Panc1 (cell line): ENCODE results near the gene MTFP1. TPM values are rescaled to one million over a fixed set of nuclear protein-coding genes. Genes with fewer than 3 reads are reported as not detected.

Experiments used
- ATAC-seq: fragments of 200-7000 bp; cut with Tn5 transposase; 2 replicates; pipeline ENCODE4 v1.9.1; 2020; ENCODE audit warnings: mild to moderate bottlenecking, moderate library complexity
- BruUV-seq: library from RNA; stranded (reverse); fragments of 400-500 nt; replicated peaks from 2 replicates; lab custom pipeline; 2021; lab: Mats Ljungman, UMichigan
- CTCF ChIA-PET: fragments of 300-600 bp; sonication (Branson Sonifier 250); formaldehyde crosslinking; loops from one replicate; lab custom pipeline; 2022; ENCODE audit warnings: antibody characterized with exemption; lab: Charles Lee
- POLR2A ChIA-PET: fragments of 300-600 bp; sonication (Branson Sonifier 250); formaldehyde crosslinking; loops from one replicate; lab custom pipeline; 2022; ENCODE audit warnings: antibody characterized with exemption; lab: Charles Lee
- DNase-seq: peaks from one replicate; pipeline ENCODE4 v3.0.0-alpha.2; 2010; ENCODE audit warnings: low read depth, low spot score
- H3K27ac ChIP-seq: 2 replicates; pipeline ENCODE4 v1.5.1; 2011; ENCODE audit warnings: mild to moderate bottlenecking, low read length, inconsistent platforms
- H3K27me3 ChIP-seq: fragments of 200-500 bp; sonication (Bioruptor generic); 2 replicates; pipeline ENCODE4 v1.6.0; 2014; ENCODE audit warnings: low read length, inconsistent platforms; ENCODE audit not compliant: control insufficient read depth, insufficient read depth
- H3K36me3 ChIP-seq: fragments of 200-500 bp; sonication (Bioruptor generic); 2 replicates; pipeline ENCODE4 v1.5.1; 2014; ENCODE audit warnings: inconsistent platforms, mild to moderate bottlenecking, low read length, moderate library complexity; ENCODE audit not compliant: control insufficient read depth, insufficient read depth
- H3K4me1 ChIP-seq: 2 replicates; pipeline ENCODE4 v1.5.1; 2011; ENCODE audit warnings: inconsistent platforms, mild to moderate bottlenecking, low read length, moderate library complexity; ENCODE audit not compliant: control insufficient read depth, insufficient read depth
- H3K4me3 ChIP-seq, 2 experiments: 2 replicates each; pipeline ENCODE4 v1.5.1; 2011 to 2012; ENCODE audit warnings: low read depth in 2 of 2, low read length in 2 of 2, mild to moderate bottlenecking in 2 of 2, inconsistent platforms in 1 of 2, moderate library complexity in 1 of 2
- H3K9me3 ChIP-seq: fragments of 200-500 bp; sonication (Bioruptor generic); 2 replicates; pipeline ENCODE4 v1.5.1; 2014; ENCODE audit warnings: low read depth, mild to moderate bottlenecking, inconsistent platforms, low read length, moderate library complexity; ENCODE audit not compliant: control insufficient read depth, insufficient read depth
- CTCF ChIP-seq: fragments of 450-650 bp; IDR thresholded peaks from 2 replicates; pipeline ENCODE4 v1.5.1; 2017; ENCODE audit warnings: mild to moderate bottlenecking
- POLR2AphosphoS5 ChIP-seq: IDR thresholded peaks from 2 replicates; pipeline ENCODE4 v1.6.1; 2012; ENCODE audit warnings: mild to moderate bottlenecking, low read depth, low read length, moderate library complexity
- SIN3A ChIP-seq: IDR thresholded peaks from 2 replicates; pipeline ENCODE4 v1.6.1; 2012; ENCODE audit warnings: low read depth, mild to moderate bottlenecking, low read length, moderate library complexity, borderline replicate concordance; ENCODE audit not compliant: insufficient read depth
- TCF7L2 ChIP-seq: IDR thresholded peaks from 2 replicates; pipeline ENCODE4 v1.6.1; 2011; ENCODE audit warnings: mild to moderate bottlenecking, low read depth, low read length, inconsistent platforms
- in situ Hi-C: cut with HindIII; loops from 2 replicates; pipeline ENCODE4 v1.10.0; 2016; ENCODE audit warnings: low sequenced_read_pairs, low pct_unique_long_range_greater_than_20kb
- intact Hi-C: fragments of 100-400 bp; cut with micrococcal nuclease; formaldehyde crosslinking; loops from one replicate; pipeline ENCODE4 v1.10.0; 2022; ENCODE audit not compliant: unreplicated experiment
- total RNA-seq: library from RNA; stranded (reverse); gene quantifications from one replicate; pipeline ENCODE4 v1.2.1, GENCODE V29; 2021; ENCODE audit not compliant: unreplicated experiment
- TF ChIP-seq, protein P1 (sequence below), 2 experiments: IDR thresholded peaks; 2 replicates each; pipeline ENCODE4 v1.6.1; 2011 to 2012; ENCODE audit warnings: low read depth in 2 of 2, control low read depth in 1 of 2, low read length in 1 of 2, mild to moderate bottlenecking in 1 of 2, moderate library complexity in 1 of 2; ENCODE audit not compliant: insufficient read depth in 1 of 2

MTFP1 gene
- total RNA-seq, 1 experiment from 2014 or later, result 21.5 TPM

DNA sequence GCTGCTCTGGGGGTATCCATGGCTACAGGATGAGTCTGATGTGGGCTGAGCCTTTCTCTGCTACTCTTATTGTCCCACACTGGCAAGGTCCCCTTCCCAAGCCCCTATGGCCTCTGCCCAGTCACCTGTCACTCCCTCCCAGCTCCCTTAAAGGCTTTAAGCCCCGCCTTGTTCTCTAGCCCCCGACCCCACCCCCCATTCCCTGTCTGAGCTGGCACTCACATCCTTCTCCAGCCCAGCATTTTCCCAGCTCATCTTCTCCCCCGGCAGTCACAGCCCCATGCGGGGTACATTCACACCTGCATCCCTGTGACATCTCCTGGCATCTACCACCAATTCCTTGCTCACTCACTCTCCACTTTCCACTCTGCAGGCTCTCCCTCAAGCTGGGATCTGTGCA lies 4.3 kb downstream of the MTFP1 start:
- ATAC-seq (no peak), DNase-seq (no peak)
- no TSS peak for BruUV-seq
- no peaks in the 10 kb centered on the region for H3K27me3 ChIP-seq
- in situ Hi-C loops (no loop called here), intact Hi-C loops (no loop called here)
- H3K36me3 ChIP-seq, result no peaks in the 10 kb centered on the region; the same call in 1 of the 2 replicates
- no peak overlapping the region for H3K4me3 ChIP-seq
- CTCF ChIA-PET, result interaction anchor here (0.6 to 0.7 kb wide), 2 partner anchors 14 to 38 kb away, joined by 7 to 10 read pairs; no protein-coding TSS in a partner anchor
- POLR2A ChIA-PET, result interaction anchor here (0.6 kb wide), 1 partner anchor 278 kb away, joined by 6 read pairs; no protein-coding TSS in a partner anchor
- H3K4me1 ChIP-seq, result peaks cover 3% of the 10 kb centered on the region
- no peaks in the 10 kb centered on the region for H3K9me3 ChIP-seq
- no peak overlapping the region for H3K27ac ChIP-seq
- TF ChIP-seq SIN3A (no peak), POLR2AphosphoS5 (no peak), CTCF (no peak), TCF7L2 (no peak)
- TF ChIP-seq, protein P1, sequence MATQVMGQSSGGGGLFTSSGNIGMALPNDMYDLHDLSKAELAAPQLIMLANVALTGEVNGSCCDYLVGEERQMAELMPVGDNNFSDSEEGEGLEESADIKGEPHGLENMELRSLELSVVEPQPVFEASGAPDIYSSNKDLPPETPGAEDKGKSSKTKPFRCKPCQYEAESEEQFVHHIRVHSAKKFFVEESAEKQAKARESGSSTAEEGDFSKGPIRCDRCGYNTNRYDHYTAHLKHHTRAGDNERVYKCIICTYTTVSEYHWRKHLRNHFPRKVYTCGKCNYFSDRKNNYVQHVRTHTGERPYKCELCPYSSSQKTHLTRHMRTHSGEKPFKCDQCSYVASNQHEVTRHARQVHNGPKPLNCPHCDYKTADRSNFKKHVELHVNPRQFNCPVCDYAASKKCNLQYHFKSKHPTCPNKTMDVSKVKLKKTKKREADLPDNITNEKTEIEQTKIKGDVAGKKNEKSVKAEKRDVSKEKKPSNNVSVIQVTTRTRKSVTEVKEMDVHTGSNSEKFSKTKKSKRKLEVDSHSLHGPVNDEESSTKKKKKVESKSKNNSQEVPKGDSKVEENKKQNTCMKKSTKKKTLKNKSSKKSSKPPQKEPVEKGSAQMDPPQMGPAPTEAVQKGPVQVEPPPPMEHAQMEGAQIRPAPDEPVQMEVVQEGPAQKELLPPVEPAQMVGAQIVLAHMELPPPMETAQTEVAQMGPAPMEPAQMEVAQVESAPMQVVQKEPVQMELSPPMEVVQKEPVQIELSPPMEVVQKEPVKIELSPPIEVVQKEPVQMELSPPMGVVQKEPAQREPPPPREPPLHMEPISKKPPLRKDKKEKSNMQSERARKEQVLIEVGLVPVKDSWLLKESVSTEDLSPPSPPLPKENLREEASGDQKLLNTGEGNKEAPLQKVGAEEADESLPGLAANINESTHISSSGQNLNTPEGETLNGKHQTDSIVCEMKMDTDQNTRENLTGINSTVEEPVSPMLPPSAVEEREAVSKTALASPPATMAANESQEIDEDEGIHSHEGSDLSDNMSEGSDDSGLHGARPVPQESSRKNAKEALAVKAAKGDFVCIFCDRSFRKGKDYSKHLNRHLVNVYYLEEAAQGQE (IDR thresholded peaks at IDR 0.05; ENCODE audit: insufficient read depth in 1 of 2, low read depth in 2 of 2, low read length in 1 of 2), result no peak

DNA sequence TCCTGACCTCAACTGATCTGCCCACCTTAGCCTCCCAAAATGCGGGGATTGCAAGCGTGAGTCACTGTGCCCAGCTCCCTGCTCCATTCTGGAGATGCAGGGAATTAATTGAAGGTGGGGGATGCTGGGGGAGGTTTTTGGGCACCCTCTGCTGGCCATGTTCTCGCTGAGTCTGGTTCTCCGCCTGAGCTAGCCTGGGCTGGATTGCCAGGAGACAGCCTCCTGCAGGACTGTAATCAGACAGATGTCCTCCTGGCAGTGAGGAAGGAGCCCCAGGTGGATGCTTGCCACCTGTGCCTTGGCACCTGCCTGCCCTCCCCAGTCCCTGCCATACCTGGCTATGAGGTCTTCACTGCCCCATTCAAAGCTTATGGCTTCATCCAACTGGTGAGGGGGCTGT lies 5.4 kb downstream of the MTFP1 start:
- ChIA-PET POLR2A (no interaction called here), CTCF (no interaction called here)
- no peaks in the 10 kb centered on the region for H3K9me3 ChIP-seq
- in situ Hi-C loops (no loop called here), intact Hi-C loops (no loop called here)
- TF ChIP-seq, protein P1 (IDR thresholded peaks at IDR 0.05; ENCODE audit: insufficient read depth in 1 of 2, low read depth in 2 of 2, low read length in 1 of 2), result no peak
- ATAC-seq, result no peak
- no peak overlapping the region for H3K4me3 ChIP-seq
- BruUV-seq, result no TSS peak
- peaks cover under 1% of the 10 kb centered on the region; the same call in 1 of the 2 replicates for H3K36me3 ChIP-seq
- no peak for DNase-seq
- H3K27me3 ChIP-seq, result no peaks in the 10 kb centered on the region
- no peaks in the 10 kb centered on the region for H3K4me1 ChIP-seq
- H3K27ac ChIP-seq, result no peak overlapping the region
